Measurements from ENCODE around the gene TIPRL.

TIPRL gene

GRCh38 chr1:168225476-168226190, 46.9 kb downstream of the TIPRL start, which contains the start of gene SFT2D2:
SFT2D2 (plus strand) TSS chr1:168226004; CDS start chr1:168226080, 76 bp downstream.
- TF ChIP-seq, protein P1, sequence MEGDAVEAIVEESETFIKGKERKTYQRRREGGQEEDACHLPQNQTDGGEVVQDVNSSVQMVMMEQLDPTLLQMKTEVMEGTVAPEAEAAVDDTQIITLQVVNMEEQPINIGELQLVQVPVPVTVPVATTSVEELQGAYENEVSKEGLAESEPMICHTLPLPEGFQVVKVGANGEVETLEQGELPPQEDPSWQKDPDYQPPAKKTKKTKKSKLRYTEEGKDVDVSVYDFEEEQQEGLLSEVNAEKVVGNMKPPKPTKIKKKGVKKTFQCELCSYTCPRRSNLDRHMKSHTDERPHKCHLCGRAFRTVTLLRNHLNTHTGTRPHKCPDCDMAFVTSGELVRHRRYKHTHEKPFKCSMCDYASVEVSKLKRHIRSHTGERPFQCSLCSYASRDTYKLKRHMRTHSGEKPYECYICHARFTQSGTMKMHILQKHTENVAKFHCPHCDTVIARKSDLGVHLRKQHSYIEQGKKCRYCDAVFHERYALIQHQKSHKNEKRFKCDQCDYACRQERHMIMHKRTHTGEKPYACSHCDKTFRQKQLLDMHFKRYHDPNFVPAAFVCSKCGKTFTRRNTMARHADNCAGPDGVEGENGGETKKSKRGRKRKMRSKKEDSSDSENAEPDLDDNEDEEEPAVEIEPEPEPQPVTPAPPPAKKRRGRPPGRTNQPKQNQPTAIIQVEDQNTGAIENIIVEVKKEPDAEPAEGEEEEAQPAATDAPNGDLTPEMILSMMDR (conservative IDR thresholded peaks at IDR 0.05; ENCODE audit: low read depth), result no peak
- ChIA-PET CTCF (interaction anchor here (0.6 to 1.0 kb wide), 2 partner anchors 30 to 117 kb away, joined by 3 to 4 read pairs; no protein-coding TSS in a partner anchor), POLR2A (ENCODE audit: low non-redundant PET) (no interaction called here)
- peak; percentile 78 for DNase-seq (ENCODE audit: low spot score)
- H3K27ac ChIP-seq, result peak within 1 kb of the TSS; percentile 77

GRCh38 chr1:168227620-168228019, 48.9 kb downstream of the TIPRL start:
- peak; percentile 20 for DNase-seq (ENCODE audit: low spot score)
- ChIA-PET POLR2A (ENCODE audit: low non-redundant PET) (no interaction called here), CTCF (interaction anchor here (0.5 to 1.1 kb wide), 5 partner anchors 23 to 213 kb away, joined by 3 to 6 read pairs (median 3); partner anchors contain the start of gene TIPRL)
- H3K27ac ChIP-seq, result no peak overlapping the region
- TF ChIP-seq, protein P1 (conservative IDR thresholded peaks at IDR 0.05; ENCODE audit: low read depth), result no peak

GRCh38 chr1:168229893-168230292, 51.1 kb downstream of the TIPRL start:
- TF ChIP-seq, protein P1 (conservative IDR thresholded peaks at IDR 0.05; ENCODE audit: low read depth), result no peak
- POLR2A ChIA-PET (ENCODE audit: low non-redundant PET), result no interaction called here

GRCh38 chr1:168230709-168231108, 51.9 kb downstream of the TIPRL start:
- H3K27ac ChIP-seq, result no peak overlapping the region
- no peak for DNase-seq (ENCODE audit: low spot score)
- ChIA-PET POLR2A (ENCODE audit: low non-redundant PET) (no interaction called here), CTCF (no interaction called here)
- TF ChIP-seq, protein P1 (conservative IDR thresholded peaks at IDR 0.05; ENCODE audit: low read depth), result no peak

More at GRCh38 chr1:168229893-168230292, 51.1 kb downstream of the TIPRL start:
- H3K27ac ChIP-seq, result no peak overlapping the region
- DNase-seq (ENCODE audit: low spot score), result peak; percentile 10
- CTCF ChIA-PET, result interaction anchor here (0.8 kb wide), 1 partner anchor 27 kb away, joined by 3 read pairs; no protein-coding TSS in a partner anchor

GRCh38 chr1:168234846-168235547, 56.2 kb downstream of the TIPRL start:
- TF ChIP-seq, protein P1 (conservative IDR thresholded peaks at IDR 0.05; ENCODE audit: low read depth), result no peak; the same call in 1 of the 2 replicates
- DNase-seq (ENCODE audit: low spot score), result peak; percentile 74
- ChIA-PET CTCF (interaction anchor here (0.5 to 2.3 kb wide), 8 partner anchors 87 to 927 kb away, joined by 3 to 6 read pairs (median 3); no protein-coding TSS in a partner anchor), POLR2A (ENCODE audit: low non-redundant PET) (interaction anchor here (0.6 kb wide), 1 partner anchor 56 kb away, joined by 3 read pairs; the partner anchor contains the start of gene TIPRL)
- H3K27ac ChIP-seq, result no peak overlapping the region

DNA sequence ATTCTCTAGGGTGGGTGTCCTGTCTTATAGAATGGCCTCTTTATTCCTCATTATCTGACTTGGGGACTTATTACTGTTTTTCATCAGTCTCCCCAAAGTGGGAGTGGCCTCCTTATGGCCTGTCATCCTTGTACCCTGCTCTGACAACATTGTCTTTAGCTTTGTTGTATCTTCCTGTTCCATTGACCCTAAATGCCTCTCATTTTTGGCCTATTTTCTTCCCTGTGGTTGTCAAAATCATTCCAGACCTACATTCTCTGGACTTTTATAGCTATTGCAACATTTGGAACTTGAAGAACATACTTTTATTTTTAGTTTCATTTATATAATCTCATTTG, 56.8 kb downstream of the TIPRL start:
- H3K27ac ChIP-seq, result no peak overlapping the region
- CTCF ChIA-PET, result interaction anchor here (0.5 to 2.3 kb wide), 8 partner anchors 28 to 926 kb away, joined by 3 to 6 read pairs (median 4); no protein-coding TSS in a partner anchor
- no peak for DNase-seq (ENCODE audit: low spot score)
- TF ChIP-seq, protein P1 (conservative IDR thresholded peaks at IDR 0.05; ENCODE audit: low read depth), result no peak
- POLR2A ChIA-PET (ENCODE audit: low non-redundant PET), result no interaction called here
